RWPE1 (cell line): Measurements from ENCODE around the gene VPS26A.

Experiments used
- CTCF ChIA-PET: fragments of 350-600 bp; sonication (Branson Sonifier 250); formaldehyde crosslinking; extraction: SDS; loops from one replicate; lab custom pipeline; 2021; lab: Yijun Ruan, JAX
- POLR2A ChIA-PET: fragments of 400-600 bp; formaldehyde crosslinking; extraction: SDS; loops from one replicate; lab custom pipeline; 2020; ENCODE audit warnings: antibody characterized with exemption; ENCODE audit not compliant: low non-redundant PET; lab: Yijun Ruan, JAX
- DNase-seq: peaks from one replicate; pipeline ENCODE4 v3.0.0; 2012; ENCODE audit warnings: low spot score
- H3K27ac ChIP-seq: fragments of 450-650 bp; 2 replicates; pipeline ENCODE4 v1.5.1; 2017
- TF ChIP-seq, protein P1 (sequence below): fragments of 450-650 bp; conservative IDR thresholded peaks from 2 replicates; pipeline ENCODE4 v1.5.1; 2017; ENCODE audit warnings: low read depth, mild to moderate bottlenecking

VPS26A gene

DNA sequence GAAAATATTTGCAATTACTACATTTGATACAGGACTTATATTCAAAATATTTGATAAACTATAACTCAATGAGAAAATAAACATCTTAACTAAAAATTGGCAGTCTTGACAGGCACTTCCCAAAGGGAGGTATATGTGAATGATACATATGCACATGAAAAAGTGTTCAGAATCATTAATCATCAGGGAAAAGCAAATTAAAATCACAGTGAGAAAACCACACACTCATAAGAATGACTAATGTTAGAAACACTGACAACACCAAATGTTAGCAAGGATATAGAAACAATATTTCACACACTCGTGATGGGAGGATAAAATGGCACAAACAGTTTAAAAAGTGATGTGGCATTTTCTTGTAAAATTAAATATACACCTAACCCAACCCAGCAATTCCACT lies 4.1 kb upstream of the VPS26A start:
- ChIA-PET POLR2A (no interaction called here), CTCF (interaction anchor here (0.6 kb wide), 1 partner anchor 100 kb away, joined by 5 read pairs; no protein-coding TSS in a partner anchor)
- H3K27ac ChIP-seq = no peak overlapping the region
- TF ChIP-seq, protein P1, sequence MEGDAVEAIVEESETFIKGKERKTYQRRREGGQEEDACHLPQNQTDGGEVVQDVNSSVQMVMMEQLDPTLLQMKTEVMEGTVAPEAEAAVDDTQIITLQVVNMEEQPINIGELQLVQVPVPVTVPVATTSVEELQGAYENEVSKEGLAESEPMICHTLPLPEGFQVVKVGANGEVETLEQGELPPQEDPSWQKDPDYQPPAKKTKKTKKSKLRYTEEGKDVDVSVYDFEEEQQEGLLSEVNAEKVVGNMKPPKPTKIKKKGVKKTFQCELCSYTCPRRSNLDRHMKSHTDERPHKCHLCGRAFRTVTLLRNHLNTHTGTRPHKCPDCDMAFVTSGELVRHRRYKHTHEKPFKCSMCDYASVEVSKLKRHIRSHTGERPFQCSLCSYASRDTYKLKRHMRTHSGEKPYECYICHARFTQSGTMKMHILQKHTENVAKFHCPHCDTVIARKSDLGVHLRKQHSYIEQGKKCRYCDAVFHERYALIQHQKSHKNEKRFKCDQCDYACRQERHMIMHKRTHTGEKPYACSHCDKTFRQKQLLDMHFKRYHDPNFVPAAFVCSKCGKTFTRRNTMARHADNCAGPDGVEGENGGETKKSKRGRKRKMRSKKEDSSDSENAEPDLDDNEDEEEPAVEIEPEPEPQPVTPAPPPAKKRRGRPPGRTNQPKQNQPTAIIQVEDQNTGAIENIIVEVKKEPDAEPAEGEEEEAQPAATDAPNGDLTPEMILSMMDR = no peak
- DNase-seq = no peak

DNA sequence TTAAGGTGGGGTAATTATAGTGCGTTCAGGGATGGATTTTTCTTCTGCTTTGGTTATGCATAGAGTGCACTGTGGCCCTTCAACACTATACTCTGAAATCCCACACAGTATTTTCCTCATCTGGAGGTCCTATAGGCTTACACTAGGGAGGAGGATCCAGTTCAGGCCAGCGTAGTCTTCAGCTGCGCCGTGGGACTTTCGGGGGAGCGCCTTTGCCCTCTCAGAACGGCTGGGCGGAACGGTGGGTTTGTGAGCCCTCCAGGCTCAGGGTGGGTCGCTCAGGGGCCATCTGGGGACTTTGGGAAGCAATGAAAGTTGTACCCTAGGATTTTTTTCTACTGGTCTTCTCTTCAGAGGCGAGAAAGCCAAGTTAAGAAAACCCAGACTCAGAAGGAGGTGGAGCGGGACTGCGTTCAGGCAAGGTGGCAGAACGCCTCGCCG lies 652 bp upstream of the VPS26A start:
- peak overlapping the region; percentile 96 for H3K27ac ChIP-seq
- TF ChIP-seq, protein P1 = no peak; the same call in none of the 2 replicates
- ChIA-PET POLR2A (no interaction called here), CTCF (interaction anchor here (0.5 kb wide), 1 partner anchor 19 kb away, joined by 3 read pairs; no protein-coding TSS in a partner anchor)
- DNase-seq = peak; percentile 45

DNA sequence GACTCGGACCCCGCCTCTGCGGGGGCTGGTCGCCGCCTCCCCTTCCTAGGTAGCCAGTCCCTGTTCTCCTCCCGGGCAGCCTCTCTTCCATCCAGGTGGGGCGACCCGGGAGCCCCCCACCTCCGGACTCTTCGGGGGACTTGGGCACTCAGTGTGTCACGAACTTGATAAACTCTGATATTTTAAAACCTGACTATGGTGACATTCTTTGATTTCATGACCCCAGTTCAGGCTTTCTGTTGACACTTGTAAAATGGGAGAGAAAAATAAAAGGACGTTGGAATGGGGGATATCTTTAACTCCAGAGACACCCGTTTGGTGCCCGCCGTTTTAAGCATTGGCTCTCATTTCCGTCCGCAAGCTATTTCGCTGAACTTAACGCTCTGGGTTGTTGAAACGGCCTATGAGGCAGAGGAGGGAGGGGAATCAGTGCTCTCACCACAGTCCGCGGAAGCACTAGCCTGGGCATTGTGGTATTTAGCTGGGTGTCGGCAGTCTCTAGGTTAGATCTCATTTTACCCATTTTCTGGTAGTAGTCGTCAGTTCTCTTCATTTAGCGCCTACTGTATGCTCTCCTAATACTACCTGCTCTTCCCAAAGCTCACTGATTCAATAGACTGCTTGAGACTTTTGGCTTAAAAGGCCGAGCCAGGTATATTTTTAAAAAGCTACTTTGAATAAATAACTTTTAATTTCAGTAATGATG lies 738 bp downstream of the VPS26A start:
- H3K27ac ChIP-seq = peak overlapping the region; percentile 96
- DNase-seq = peak; percentile 62
- CTCF ChIA-PET = interaction anchor here (0.5 kb wide), 1 partner anchor 259 kb away, joined by 3 read pairs; no protein-coding TSS in a partner anchor
- TF ChIP-seq, protein P1 = no peak
- POLR2A ChIA-PET = interaction anchor here (0.5 kb wide), 1 partner anchor 24 kb away, joined by 6 read pairs; no protein-coding TSS in a partner anchor

DNA sequence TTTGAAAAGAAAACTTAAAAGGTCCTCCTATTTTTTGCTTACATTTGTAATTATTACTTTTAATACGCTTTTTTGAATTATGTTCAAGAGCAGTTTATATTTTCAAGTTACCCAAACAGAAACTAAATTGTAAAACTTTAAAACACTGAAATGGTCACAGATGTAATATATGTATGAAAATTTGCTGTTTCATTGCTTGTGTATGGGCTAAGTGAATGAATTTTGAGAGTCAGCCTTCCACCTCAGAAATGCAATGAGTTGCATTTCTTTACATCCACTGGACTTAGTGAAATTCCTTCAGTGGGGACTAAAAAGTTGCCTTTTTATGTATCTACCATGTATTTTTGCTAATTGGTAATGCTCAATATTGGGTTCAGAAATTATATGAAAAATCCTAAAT lies 1.6 kb downstream of the VPS26A start:
- ChIA-PET CTCF (interaction anchor here (0.5 kb wide), 1 partner anchor 258 kb away, joined by 3 read pairs; no protein-coding TSS in a partner anchor), POLR2A (no interaction called here)
- DNase-seq = no peak
- H3K27ac ChIP-seq = no peak overlapping the region
- TF ChIP-seq, protein P1 = no peak

DNA sequence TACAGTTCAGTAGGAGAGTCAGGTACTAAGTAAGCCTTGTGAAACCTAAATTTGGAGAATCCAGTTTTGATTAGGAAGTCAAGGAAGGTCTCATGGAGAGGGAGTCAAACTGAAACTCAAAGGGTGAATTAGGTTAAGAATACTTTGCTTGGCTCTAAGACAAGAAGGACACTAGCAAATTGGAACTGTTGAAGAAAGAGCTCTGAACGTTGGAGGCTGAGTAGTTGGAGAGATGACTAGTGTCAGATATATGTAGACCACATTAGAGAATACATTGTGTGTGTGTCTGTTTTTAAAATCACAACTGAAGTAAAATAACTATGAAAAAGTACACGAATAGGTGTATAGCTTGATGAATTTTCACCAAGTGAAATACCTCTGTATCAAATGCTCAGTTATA lies 6.3 kb downstream of the VPS26A start:
- ChIA-PET CTCF (no interaction called here), POLR2A (interaction anchor here (0.5 kb wide), 1 partner anchor 19 kb away, joined by 4 read pairs; no protein-coding TSS in a partner anchor)
- H3K27ac ChIP-seq = no peak overlapping the region
- TF ChIP-seq, protein P1 = no peak
- DNase-seq = no peak

DNA sequence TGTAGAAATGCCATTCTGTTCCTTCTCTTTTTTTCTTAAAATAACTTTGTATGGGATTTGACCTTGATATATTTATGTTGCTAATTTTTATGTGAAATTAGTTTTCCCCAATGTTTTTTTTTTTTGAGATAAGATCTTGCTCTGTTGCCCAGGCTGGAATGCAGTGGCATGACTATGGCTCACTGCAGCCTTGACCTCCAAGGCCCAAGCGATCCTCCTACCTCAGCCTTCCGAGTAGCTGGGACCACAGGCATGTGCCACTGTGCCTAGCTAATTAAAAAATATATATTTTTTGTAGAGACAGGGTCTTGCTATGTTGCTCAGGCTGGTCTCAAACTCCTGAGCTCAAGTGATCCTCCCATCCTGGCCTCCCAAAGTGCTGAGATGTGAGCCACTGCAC lies 16.0 kb downstream of the VPS26A start:
- no peak overlapping the region for H3K27ac ChIP-seq
- DNase-seq = no peak

More for the DNA sequence above, 16.0 kb downstream of the VPS26A start:
- ChIA-PET CTCF (no interaction called here), POLR2A (interaction anchor here (0.6 kb wide), 1 partner anchor 13 kb away, joined by 6 read pairs; no protein-coding TSS in a partner anchor)
- TF ChIP-seq, protein P1 = no peak
